HG02571 (cell line): ENCODE results near the gene TACC2.
"Not testable (repeated sequence)": the region's sequence is repeated elsewhere in the genome, so short reads cannot be mapped to it uniquely, and the experiment has no call there.

Experiments
- ATAC-seq: cut with Tn5 transposase; IDR thresholded peaks from one replicate; pipeline ENCODE4 v1.9.1; 2021; ENCODE audit warnings: mild to moderate bottlenecking, moderate library complexity; ENCODE audit not compliant: unreplicated experiment

TACC2 gene

DNA sequence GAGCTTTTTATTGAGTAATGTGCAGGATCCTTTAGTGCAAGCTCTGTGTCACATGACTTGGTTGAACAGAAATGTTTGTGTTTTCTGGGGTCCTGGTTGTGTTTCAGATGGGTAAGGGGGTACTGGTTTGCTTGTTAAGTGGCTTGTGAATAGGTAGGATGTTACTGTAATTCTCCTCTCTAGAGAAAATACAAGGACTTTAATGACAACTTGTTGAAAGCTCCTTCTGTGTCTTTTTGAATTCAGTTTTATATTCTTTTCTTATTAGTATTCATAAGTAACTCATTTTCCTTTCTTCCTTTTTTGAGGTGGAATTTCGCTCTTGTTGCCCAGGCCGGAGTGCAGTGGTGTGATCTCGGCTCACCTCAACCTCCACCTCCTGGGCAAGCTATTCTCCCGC lies 196.7 kb downstream of the TACC2 start:
- ATAC-seq = no peak

GRCh38 chr10:122186816-122187810 lies 198.2 kb downstream of the TACC2 start:
- no peak for ATAC-seq

GRCh38 chr10:122188706-122189105 lies 199.7 kb downstream of the TACC2 start:
- no peak for ATAC-seq

DNA sequence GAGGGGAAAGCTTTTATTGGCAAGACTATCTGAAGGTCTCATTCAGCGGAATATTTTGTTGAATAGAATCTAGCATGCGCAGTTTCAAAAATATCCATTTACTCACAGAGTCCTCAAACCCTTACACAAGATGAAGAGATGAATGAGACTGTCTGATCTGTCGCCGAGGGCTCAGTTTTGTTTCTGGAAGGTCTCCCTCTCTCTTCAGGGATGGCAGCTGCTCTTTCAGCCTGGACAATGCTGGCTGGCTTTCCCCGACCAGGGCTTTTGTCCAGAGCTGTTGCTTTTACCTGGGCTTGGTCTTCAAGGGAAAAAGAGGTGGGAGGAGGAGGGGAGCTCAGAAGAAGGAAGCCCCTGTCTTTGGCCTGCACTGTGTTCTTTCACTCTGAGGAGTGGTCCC lies 200.2 kb downstream of the TACC2 start:
- no peak for ATAC-seq

DNA sequence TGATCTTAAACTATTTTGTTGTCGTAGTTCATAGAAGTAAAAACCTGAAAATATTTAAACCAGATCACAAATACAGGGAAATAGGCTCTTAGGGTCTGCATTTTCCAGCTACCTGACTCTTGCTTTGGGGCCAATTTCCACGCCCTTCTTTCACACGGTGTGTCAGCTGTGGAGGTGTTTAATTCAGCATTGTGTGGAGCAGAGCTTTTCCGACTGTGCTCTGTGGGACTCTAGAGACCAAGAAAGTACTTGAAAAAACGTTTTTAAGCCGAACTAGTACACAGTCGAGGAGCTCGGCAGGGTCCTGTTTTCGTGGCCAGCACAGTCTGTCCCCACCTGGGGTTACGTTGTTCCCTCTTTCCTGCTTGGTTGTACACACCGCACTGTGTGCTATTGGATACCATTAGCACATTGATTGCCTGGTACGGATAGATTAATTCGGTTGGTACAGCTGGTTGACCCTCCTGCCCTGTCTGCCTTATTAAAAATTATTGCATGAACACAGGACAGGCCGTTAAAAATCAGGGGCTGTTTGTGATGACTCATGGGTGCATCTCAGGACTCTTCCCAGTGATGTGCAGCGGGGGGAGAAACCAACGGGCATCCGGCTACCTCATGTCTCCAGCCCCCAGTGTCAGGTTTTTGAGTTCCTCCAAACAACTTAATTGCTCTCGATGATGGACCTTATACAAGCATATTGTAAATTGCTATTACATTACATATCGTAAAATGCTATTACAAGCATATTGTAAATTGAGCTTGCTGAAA lies 201.4 kb downstream of the TACC2 start:
- no peak for ATAC-seq

- no peak for ATAC-seq
Measured at GRCh38 chr10:122191936-122192541, 203.1 kb downstream of the TACC2 start.

- no peak for ATAC-seq
Measured at GRCh38 chr10:122194251-122194650, 205.3 kb downstream of the TACC2 start.

GRCh38 chr10:122196218-122196617 lies 207.3 kb downstream of the TACC2 start:
- no peak for ATAC-seq

DNA sequence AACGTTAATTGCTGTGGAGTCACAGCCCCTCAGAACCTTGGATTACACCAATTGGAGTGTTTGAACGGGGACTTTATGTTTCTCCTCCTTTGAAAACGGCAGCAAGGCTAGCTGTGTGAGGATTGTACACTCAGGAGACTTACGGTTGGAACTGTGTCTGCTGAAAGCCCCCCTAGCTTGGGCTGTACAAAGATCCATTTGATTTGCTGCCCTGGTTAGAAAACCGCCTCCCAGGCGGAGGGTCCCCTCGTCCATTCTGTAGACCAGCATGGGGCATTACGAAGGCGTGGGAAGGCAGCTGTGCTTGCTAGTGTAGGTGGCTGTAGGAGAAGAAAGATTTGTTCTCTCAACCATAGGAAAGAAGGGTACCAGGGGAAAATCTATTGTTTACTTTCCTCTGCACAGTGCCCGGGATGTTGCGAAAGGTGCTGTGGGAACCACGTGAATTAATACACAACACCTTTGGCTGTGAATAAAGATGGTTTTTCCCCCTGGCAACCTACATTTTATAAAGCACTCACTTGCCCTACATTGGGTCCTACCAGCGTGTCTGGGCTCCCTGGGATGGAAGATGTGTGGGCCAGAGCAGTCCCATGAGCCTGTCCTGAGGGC lies 208.8 kb downstream of the TACC2 start:
- no peak for ATAC-seq

DNA sequence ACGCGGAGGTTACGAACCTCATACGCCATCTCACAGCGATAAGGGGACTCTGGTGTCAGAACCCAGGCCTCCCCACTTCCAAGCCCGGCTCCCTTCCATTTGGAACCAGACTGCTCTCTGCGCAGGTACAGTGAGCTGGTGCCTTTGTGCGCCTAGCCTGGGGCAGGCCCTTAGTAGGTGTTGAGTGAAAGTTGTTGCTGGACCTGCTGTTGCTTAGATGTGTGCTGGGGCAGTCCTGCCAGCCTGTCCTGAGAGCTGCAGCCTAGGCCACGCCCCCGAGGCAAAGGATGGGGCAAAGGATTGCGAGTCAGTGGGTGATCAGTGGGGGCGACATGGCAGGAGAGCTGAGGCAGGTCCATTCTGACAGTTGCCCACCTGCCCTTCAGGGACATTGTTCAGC lies 209.7 kb downstream of the TACC2 start:
- ATAC-seq = no peak

DNA sequence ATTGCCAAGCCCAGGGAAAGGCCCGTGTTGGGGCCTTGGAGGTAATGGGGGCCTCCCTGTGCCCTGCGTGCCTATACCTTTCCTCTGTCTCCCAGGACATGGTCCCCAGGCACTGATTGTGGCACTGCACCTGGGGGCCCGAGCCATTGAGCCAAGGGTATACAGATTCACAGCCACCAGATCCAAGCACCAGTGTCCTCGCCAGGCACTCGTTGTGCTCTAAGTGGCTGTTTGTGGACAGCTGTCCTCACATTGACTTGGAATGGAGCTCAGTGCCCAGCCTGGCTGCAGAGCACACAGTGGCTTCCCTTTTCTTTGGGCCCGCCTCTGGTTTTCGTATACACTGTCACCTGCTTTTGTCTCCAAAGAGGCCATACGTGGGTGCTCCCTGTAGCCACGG lies 210.1 kb downstream of the TACC2 start:
- ATAC-seq = no peak

DNA sequence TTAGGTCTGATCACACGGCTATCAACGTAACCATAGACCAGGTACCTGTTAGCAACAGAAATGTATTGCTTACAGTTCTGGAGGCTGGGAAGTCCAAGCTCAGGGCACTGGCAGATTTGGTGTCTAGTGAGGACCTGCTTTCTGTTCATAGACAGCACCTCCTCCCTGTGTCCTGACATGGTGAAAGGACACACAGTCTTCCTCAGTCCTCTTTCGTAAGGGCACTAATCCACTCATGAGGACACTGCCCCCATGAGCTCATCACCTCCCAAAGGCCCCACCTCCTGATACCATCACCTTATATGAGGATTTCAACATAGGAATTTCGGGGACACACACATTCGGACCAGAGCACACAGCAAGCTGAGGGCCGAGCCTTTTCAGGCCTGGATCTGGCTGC lies 210.7 kb downstream of the TACC2 start:
- ATAC-seq = no peak

DNA sequence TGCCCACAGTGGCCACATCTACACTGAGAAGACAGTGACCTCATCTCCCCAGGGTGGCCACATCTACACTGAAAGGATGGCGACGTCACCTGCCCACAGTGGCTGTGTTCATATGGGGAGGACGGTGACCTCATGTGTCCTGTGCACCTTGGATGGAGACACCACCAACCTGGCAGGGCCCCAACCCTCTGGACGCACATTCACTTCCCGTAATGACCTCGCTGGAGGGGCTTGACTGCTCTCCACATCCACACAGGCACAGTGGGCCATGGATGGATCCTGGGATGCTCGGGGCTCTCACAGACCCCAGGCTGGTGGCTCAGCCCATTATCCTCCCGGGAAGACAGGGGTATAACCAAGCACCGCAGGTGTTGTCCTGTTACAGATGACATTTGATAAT lies 212.4 kb downstream of the TACC2 start:
- ATAC-seq = no peak

DNA sequence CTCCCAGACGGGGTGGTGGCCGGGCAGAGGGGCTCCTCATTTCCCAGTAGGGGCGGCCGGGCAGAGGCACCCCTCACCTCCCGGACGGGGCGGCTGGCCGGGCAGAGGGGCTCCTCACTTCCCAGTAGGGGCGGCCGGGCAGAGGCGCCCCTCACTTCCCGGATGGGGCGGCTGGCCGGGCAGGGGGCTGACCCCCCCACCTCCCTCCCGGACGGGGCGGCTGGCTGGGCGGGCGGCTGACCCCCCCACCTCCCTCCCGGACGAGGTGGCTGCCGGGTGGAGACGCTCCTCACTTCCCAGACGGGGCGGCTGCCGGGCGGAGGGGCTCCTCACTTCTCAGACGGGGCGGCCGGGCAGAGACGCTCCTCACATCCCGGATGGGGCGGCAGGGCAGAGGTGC lies 214.2 kb downstream of the TACC2 start:
- not testable (repeated sequence) for ATAC-seq

DNA sequence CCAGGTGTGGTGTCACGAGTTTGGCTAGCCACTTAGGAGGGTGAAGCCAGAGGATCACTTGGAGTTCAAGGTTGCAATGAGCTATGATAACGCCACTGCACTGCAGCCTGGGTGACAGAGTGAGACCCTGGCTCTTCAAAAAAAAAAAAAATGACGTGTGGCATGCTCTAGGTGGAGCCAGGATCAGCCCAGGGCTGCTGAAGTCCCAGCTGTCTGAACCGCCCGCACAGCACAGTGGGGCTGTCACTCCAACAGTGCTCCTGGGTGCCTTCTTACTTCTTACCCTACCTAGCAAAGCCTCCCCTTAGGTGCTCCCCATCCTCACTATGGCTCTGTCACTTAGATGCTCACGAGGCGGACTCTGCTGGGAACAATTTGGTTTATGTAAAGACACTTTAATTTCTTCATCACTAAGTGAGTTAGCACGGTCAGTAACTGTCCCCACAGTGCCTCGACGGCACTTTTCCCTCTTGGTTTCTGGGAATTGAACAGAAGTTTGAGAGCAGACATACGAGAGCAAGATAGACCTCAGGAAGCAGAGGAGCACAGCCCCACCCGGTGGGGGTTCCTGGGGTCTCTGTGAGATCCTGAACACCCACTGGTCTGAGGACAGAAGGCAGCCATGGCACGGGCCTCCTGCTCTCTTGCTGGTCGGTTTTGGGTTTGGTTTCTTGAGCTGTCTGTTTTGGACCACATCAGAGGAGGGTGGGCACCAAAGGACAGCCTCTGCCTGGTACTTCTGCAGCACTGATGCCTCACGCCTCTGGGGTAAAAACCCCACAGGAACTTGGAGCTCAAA lies 215.9 kb downstream of the TACC2 start:
- no peak for ATAC-seq

- no peak for ATAC-seq
Measured at GRCh38 chr10:122206471-122207065, 217.6 kb downstream of the TACC2 start.

DNA sequence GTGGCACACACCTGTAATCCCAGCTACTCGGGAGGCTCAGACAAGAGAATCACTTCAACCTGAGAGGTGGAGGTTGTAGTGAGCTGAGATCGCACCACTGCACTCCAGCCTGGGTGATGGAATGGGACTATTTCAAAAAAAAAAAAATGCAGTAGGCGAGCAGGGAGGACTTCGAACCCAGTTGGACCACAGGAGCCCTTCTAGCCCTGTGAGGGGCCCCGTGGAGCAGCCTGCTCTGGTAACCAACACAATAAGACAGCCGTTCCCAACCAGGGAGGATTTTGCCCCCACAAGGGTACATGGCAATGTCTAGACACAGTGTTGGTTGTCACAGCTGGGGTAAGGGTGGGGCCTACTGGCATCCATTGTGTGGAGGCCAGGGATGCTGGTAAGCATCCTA lies 218.2 kb downstream of the TACC2 start:
- no peak for ATAC-seq

DNA sequence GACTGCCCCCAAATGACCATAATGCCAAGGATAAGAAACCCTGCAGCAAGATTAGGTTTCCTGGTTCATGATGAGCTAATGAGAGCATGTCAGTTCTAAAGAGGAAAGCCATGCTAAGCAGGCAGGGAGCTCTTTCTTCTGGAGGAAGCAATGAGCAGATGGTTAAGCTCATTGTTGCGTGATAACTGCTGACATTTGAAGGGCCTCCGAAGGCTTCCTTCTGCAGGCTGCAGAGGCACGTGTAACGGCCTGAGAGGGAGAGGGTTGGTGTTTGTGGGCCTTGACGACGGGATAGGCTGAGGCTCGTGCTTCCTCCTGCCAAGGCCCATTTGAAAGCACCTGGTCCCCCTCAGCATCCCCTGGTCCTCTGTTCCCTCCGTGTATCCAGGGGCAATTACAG lies 218.6 kb downstream of the TACC2 start:
- ATAC-seq = no peak

GRCh38 chr10:122208571-122209430 lies 219.8 kb downstream of the TACC2 start:
- ATAC-seq = no peak
